HG03159 (cell line): ENCODE data around the gene CCDC57.

Experiments
- ATAC-seq: cut with Tn5 transposase; IDR thresholded peaks from one replicate; pipeline ENCODE4 v1.9.1; 2021; ENCODE audit warnings: mild to moderate bottlenecking, moderate library complexity; ENCODE audit not compliant: unreplicated experiment

Gene CCDC57

DNA sequence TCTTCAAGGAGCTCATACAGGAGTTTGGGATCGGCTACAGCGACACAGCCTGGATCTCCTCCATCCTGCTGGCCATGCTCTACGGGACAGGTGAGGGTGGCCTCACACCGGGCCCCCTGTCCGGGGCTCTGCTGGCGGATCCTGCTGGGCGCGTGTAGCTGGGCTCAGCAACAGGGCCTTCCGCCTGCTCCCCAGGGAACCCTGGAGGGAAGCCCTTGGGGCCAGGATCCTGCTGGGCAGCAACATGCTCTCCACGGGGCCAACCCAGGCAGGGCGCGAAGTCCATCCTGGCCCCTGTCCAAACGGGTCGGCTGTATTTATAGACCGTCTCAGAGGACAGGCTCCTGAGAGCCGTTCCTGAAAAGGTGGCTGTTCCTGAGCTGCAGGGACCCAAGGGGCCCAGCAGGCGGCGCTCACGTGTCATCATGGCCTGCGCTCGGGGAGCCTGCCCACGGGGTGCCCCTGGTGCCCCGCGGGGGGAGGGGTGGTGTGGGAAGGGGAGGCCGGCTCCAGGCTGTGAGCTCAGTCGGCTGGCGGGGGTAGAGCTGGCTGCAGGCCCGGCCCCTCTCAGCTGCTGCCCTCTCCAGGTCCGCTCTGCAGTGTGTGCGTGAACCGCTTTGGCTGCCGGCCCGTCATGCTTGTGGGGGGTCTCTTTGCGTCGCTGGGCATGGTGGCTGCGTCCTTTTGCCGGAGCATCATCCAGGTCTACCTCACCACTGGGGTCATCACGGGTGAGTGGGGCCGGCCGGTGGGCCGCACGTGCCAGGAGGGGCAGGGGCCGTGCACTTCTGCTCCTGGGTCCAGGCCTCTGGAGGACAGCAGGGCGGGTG lies 23.7 kb upstream of the CCDC57 start:
- ATAC-seq: no peak

DNA sequence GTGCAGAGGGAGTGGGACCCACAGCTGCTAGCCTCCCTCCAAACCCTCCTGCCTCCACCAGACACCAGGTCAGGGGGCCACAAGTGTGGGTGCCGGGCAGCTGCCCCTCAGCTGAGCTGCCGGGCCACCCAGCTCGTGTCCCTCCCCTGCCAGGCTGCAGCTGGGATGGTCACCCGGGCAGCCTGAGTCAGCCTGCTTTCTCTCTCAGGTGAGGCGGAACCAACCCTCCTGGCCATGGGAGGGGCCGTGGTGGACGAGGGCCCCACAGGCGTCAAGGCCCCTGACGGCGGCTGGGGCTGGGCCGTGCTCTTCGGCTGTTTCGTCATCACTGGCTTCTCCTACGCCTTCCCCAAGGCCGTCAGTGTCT lies 23.1 kb upstream of the CCDC57 start:
- no peak for ATAC-seq

DNA sequence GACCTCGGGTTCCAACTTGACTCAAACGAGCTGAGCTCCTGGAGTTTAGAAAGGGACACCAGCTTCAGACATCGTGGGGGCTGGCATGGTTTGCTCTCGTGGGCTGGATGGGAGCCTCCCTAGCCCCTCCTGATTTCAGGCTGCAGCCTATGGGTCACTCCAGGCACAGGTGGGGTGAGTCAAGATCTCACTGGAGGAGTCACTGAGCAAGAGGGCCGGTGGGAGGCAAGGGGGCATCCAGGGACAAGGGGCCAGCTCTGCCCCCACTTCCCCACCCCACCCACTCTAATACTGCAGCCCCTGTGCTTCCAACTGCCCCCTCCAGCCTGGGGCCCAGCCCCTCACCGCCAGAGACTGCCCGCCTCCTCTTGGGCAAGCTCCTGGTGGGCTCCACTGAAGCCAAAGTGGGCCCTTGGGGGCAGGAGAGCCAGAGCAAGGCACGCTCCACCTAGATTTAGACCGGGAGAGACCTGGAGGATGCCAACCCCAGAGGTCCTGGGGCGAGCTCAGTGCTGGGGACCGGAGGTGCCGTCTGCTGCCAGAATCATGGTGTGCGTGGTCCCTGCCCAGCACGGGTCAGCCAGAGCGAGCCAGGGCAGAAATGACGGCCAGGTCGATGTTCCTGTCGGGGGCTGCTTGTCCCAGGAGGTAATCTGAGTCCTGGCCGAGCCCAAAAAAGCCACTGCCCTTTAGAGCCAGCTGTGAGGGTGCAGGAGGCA lies 22.6 kb upstream of the CCDC57 start:
- no peak for ATAC-seq

DNA sequence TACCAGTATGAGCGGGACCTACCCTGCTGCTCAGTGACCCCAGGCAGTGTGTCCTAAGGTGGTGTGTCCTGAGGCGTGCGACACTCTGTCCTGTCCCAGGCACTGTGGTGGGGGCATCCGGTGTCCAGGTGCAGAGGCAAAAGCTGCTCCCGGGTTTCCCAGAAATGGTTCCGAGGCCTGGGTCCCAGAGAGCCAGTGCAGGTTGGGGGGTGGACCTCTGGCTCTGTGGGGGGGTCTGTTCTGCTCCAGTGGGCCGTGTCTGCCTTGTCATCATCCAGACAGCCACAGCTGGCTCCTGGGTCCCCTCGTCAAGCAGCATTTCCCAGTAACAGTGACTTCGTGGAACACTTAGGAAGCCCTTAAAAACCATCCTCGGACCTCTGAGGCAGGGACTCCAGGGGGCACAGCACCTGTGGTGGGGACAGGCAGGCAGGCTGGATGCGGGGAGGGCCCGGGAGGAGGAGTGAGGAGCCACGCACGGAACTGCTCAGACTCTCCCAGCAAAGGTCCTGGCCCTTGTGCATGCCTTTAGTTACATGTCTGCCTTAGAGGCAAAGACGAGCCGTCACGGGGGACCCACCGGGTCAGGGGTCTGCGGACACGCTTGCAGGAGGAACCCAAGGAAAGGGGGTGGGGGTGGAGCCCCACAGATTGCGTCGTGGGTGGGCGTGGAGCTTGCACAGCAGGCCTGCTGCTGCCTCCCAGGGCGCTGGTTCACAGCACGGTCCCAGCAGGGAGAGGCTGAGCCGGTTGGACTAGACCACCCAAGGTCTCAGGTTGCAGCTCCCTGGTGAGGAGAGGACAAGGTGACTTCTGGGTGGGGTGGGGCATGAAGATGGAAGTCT lies 21.8 kb upstream of the CCDC57 start:
- ATAC-seq: no peak

DNA sequence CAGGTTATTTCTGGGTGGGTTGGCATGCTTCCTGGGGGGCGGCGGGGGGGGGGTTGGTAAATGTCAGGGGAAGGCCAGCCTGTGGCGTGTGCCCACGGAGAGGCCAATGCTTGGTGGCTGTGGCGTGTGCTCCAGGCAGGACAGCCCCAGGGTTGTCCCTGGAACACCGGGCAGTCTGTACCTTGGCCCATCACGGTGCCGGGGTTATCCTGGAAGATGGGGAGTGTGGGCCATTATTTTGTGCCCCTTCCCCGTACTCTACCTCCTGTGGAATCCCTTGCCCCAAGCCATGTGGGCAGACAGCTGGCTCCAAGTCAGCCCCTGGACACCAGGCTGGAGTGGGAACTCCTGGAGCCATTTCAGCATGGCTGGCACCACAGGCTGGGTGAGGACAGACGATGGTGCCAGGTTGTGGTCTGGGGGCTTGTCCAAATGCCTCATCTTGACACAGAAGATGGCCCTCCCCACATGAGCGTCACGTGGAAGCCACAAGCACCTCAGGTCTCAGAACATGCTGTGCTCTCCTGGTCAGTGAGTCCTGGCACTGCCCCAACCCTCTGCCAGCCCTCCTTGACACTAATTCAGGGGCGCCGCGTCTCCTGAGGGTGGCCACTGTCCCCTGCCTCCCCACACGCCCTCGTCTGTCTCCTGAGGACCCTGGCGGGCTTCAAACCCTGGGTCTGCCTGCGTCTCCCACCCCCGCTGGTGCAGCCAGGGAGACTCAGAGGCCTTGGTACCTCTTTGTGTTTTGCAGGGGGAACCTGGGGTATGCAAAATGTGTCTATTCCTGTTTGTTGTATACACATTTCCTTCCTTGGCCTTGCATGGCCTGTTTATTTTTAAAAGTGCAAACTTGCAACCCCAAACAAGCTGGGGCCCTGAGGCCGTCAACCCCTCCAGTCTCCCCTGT lies 20.5 kb upstream of the CCDC57 start:
- no peak for ATAC-seq

DNA sequence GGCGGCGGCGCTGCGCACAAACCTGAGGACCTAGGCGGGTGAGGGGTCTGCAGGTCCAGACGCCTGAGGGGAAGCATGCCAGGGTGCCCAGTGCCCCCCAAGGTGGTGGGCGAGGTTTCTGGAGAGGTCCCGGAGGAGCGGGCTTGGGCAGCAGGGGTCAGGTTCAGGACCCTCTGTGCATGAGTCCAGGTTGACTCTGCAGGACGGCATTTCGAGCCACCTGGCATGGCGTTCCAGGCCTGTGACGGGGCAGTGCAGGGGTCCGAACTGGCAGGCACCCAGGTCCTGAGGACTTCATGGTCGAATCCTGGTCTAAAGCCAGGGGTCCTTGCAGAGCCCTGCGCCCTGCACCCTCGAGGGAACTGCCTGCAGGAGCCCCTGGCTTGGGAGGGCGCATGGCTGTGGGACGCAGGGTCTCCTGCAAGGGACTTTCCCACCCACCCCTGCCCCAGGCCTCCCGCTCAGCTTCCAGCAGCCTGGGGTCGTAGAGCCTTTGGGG lies 19.7 kb upstream of the CCDC57 start:
- ATAC-seq: no peak

DNA sequence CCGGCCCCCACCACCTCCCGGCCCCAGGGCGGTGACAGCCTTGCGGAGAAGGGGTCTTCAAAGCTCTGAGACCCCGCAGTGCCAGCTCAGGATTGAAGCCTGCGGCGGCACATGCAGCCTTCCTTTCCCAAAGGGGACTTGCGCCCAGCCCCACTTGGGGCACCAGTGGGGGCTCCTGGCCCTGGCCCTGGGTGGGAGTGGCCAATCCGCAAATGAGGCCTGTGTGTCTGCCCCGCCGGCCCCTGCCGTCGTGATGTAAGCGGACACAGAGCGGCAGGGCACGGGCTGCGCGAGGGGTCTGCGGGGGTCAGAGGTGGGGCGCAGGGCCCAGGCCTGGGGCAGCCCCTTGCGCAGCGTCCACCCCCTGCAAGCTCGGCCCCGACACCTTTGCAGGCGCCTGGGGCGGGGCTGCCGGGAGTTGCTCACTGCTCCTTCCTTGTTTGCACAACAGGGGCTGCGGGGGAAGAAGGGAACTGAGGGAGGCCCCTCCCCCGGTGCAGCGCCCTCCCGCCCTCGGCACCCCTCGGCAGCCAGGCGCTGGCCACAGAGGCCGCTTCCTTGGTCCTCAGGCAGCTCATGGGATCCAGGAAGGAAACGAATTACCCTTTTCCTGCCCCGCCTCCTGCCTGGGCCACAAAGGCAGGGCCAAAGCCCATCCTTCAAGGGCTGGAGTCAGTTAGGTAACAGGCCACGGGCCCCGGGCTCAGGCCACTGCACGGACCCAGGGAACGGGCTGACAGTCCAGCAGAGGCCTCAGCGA lies 19.1 kb upstream of the CCDC57 start:
- ATAC-seq: no peak

DNA sequence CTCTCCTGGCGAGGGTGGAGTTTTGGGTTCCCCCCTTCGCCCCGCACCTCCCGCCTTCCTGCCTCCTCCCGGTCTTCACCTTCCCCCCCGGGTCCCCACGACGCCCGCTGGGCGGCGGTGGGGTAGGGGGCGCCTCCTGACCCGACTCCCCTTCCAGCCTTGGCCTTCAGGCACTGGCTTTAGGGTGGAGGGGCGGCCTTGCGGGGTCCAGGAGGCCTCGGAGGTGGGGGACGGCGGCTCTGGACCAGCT lies 18.6 kb upstream of the CCDC57 start:
- ATAC-seq: no peak

DNA sequence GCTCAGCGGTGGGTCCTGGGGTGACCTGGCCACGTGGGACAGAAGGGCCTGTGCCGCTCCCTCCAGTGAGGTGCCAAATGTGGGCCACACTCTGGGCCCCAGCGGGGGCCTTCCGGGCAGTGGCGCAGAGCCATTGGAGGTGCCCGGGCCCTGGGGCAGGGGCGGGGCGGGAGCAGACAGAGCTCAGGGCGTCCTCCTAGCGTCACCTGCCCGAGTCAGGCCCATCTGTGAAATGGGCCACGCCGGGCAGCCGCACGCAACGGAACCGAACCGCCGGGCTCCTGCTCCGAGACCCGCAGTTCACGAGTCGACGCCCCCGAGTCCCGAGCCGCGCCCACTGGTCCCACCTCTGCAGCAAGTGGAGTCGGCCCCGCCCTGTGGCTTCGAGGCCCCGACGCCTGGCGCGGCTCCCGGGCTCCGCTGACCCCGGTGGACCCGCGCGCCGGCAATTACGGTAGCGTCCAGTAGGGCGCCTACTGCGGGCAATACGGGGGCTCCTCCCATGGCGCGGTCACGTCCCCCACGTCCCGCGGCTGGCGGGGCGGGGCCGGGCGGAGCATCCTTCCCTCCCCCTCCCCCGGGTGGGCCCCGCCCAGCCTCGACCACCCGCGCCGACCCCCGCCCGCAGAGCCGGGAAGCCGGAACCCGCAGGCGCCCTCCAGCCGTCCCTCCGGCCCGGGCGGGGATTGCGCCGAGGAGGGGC lies 18.1 kb upstream of the CCDC57 start:
- ATAC-seq: no peak

DNA sequence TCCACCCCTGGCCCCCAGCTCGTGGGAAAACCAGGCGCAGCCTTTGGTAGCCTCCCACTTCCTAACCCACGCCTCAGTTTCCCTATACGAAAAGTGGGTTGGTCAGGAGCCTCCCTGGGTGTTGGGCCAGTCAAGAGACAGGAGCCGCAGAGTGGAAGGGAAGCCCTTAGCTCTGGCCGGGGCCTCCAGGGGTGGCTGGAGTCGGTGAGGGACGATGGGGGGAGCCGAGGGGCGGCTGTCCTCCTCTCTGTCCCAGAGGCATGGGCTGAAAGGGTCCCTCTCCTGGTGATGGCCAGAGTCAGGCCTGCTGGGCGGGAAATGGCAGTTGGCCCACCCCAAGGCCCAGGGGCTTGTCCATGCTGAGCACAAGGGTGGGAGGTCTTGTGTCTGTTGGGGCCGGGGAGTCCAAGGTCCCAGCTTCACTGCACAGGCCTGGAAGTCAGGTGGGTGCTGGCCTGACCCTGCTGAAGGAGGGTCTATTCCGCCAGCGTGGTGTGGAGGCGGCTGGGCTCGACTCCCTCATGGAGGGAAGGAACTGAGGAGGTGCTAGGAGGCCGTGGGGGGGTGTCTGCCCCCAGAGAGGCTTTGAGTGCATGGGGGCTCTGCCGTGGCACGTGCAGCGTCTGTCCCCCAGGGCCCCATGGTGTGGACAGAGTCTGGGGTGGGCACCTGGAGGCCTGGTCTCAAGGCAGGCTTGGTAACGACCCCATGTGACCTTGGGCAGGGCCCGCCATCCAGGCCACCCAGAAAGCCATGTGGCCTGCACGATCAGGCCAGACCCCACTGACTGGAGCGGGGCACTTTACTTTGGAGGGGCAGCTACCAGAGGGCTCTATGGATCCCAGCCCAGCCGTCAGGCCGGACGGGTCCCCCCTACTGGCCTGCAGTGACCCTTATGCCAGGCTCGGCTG lies 17.3 kb upstream of the CCDC57 start:
- ATAC-seq: no peak

DNA sequence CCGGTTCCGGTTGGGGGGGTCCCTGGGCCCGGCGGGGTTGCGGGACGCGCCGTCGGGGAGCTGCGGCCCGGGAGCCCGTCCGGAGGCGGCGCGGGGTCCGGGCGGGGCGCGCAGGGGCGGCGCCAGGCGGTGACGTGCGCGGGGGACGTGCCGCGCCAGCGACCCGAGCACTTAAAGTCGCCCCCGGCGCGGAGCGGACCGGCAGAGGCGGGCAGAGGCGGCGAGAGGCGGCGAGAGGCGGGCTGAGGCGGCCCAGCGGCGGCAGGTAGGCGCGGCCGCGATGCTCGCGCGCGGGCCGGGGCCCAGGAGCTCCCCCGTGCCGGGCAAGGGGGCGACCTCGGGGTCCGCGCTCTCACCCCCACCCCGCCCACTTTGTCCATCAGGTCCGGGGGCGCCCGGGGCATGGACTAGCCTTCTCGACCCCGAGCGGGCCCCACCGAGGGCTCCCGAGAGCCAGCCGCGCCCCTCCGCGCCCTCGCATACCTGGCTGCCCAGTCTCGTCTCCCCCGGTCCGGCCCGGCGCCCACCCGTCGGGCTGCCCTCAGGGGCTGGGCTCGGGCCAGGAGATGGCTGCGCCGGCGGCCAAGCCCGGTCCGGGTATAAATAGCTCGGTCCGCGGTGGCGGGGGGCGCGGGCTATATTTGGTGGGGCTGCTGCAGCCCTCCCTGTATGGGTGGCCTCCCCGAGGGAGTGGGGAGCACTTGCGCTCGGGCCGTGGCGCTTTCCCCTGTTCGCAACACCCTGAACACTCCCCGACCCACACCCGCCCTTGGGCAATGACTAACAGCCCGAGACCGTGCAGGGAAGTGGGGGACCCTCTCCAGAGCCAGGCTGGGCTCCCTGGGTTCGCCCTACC lies 16.4 kb upstream of the CCDC57 start, which contains the start of gene SLC16A3:
SLC16A3 (plus strand) TSS at position 201 of the 856 bp plus-strand sequence. CDS start 6,967 bp downstream, outside the sequence.
- peak; percentile 39 for ATAC-seq

DNA sequence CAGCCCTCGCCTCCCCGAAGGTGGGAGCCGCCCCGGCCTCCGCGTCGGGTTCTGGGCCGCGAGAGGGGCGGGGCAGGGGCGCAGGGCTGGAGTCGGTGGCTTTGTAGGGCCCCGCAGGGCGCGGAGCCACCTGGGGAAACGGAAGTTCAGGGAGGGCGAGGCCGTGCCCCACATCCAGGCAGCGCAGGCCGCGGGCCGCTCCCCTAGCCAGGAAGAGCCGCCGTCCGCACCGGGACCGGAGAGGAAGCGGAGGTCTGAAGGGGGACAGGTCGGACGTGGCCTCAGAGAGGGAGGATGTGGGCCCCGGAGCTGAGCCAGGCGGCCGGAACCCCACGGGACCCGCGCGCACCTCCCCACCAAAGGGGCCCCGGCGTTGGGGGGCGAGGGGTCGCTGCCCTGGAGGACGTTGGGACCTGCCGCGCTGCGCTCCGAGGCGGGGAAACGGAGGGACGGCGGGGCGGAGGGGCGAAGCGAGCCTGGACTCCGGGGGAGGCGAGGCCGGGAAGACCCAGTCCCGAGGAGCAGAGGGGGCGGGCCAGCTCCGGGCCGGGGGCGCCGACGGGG lies 15.7 kb upstream of the CCDC57 start:
- peak; percentile 36 for ATAC-seq

DNA sequence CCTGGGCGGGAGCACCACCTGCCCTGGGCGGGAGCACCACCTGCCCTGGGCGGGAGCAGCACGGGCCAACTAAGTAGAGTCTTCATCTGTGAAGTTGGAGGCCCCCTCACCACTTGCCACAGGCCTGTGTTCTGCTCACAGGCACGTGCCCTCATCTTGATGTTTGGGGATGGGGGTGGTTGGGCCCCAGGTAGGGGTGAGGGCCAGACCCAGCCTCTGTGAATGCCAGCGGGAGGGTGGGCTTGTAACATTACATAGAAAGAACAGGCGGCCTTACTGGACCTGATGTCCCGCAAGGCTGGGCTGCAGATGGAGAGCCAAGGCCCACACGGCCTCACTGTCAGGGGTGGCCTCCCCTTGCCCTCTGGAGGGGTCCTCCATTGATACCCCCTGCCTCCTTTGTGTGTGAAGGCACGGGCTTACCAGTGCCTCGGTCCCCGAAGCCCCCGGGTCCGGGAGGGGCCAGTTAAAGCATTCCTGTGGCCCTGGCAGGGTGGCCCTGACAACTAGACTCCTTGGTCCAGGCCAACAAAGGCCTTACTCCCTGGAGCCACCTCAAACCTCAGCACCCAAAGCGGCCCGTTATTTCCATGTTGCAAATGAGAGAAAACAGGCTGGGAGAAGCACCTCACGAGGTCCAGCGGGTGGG lies 15.1 kb upstream of the CCDC57 start:
- no peak for ATAC-seq

DNA sequence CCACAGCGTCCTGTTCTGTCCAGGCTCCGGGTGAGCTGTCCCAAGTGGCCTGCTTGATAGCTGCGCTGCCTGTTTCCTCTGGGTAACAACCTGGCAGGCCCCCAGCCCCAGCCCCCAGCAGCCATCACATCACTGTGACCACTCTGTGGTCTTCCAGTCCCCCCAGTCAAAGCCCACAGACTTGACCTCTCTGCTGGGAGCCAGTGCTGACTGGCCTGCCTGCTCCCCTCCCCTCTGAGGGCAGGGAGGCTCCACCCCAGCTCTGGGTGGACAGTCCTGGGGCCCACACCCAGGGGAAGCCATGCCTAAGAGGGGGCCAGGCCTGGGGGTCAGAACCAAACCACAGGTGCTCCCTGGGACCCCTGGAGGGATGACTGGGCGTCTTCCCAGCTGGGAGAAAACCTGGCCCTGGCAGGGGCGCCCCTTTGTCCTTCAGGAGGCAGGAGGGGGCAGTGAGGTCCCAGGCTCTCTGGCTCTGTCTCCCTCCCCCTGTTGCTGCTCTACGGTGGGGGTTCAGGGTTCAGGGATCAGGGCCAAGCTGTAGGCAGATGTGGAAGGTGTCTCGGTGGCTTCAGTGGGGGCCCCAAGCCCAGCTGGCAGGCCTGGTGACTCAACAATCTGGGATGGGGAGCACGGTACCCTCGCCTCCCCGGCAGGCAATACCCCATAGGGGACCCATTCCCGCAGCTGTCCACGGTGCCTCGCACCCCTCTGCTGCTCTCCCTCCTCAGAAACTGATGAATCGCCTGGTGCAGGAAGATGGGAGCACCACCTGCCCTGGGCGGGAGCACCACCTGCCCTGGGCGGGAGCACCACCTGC lies 14.4 kb upstream of the CCDC57 start:
- no peak for ATAC-seq

DNA sequence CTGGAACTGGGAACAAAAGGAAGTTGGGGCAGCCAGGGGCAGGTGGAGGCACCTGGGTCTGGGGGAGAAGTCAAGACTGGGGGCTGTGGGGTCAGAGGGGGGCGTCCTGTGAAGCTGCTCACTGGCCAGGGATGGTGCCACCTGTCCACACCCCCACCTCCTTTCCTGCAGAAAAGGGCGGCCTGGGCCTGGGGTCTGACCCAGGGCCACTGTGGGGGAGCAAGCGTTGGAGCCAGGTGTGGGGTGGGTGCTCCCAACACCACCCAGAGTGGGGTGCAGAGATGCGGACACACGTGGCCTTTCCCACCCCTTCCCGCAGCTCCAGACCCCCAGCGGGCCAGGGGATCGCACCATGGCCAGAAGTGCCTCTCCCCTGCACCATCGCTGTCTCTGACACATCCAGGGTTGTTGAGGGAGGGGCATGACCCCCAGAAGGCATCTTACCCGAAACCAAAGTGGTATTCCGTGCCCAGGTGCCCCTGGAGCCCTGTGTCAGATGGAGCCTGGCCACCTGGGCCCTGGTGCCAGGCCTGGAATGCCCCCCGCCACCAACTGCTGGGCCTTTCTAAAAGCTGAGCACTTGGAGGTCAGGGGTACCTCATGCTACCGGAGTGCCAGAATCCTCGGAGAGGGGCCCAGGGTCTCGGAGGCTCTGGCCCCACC lies 13.6 kb upstream of the CCDC57 start:
- no peak for ATAC-seq
